Measurements from ENCODE around the gene SH2B2.
"Not testable (repeated sequence)": the region's sequence is repeated elsewhere in the genome, so short reads cannot be mapped to it uniquely, and the experiment has no call there.

The SH2B2 gene

DNA sequence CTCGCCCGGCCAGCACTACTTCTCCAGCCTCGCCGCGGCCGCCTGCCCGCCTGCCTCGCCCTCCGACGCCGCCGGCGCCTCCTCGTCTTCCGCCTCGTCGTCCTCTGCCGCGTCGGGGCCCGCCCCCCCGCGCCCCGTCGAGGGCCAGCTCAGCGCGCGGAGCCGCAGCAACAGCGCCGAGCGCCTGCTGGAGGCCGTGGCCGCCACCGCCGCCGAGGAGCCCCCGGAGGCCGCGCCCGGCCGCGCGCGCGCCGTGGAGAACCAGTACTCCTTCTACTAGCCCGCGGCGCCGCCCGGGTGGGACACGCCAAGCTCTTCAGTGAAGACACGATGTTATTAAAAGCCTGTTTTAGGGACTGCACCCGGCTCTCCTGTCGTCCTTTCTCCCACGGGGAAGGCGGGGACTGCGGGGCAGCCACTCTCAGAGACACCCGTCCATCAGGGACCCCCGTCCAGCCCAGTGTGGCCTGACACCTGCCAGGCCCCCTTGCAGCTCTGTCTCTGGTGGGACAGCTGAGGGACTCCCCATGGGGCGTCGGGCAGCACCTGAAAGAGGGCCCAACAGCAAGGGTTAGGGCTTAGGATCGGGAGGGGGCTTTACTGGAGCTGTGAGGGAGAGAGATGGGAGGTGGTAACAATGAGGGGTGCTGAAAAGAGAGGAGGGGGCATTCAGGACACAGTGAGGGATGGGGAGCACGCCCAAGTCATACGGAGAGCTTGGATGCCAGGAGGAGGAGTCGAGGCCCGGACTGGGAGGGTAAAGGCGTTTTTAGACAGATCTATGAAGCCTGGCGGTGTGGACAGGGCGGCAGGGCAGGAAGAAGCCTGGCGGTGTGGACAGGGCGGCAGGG, 34.9 kb downstream of the SH2B2 start:
- Histone ChIP-seq H3K4me1 (ENCODE audit: control insufficient read depth, insufficient read depth, low read length) (no peaks in the 10 kb centered on the region), H3K36me3 (ENCODE audit: control insufficient read depth, insufficient read depth, low read length) (no peaks in the 10 kb centered on the region), H3K9me3 (ENCODE audit: control insufficient read depth, low read length) (no peaks in the 10 kb centered on the region), H3K9ac (ENCODE audit: low read length) (no peak overlapping the region), H3K27me3 (ENCODE audit: control insufficient read depth, insufficient read depth, low read length) (peaks cover 7% of the 10 kb centered on the region), H3K4me3 (ENCODE audit: low read length) (no peak overlapping the region)

- no peak overlapping the region for H3K9ac ChIP-seq (ENCODE audit: low read length)
- H3K27me3 ChIP-seq (ENCODE audit: control insufficient read depth, insufficient read depth, low read length) = peaks cover 9% of the 10 kb centered on the region
- no peak overlapping the region for H3K4me3 ChIP-seq (ENCODE audit: low read length)
- H3K9me3 ChIP-seq (ENCODE audit: control insufficient read depth, low read length) = no peaks in the 10 kb centered on the region
- no peaks in the 10 kb centered on the region for H3K36me3 ChIP-seq (ENCODE audit: control insufficient read depth, insufficient read depth, low read length)
- H3K4me1 ChIP-seq (ENCODE audit: control insufficient read depth, insufficient read depth, low read length) = no peaks in the 10 kb centered on the region
Measured at GRCh38 chr7:102322202-102322715, 35.6 kb downstream of the SH2B2 start.

DNA sequence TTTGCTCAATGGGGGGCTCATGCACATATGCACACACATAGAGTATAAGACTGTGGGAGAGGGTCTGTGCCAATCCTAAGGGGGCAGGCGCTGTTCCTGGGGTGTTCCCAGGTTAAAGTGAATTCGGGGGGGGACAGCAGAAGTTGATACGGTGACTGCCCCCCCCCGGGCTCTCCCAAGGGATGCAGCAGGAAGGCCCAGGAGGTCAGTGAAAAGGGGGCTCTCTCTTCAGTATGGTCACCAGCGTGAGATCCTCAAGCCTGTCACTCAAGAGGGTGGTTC, 37.2 kb downstream of the SH2B2 start:
- H3K9ac ChIP-seq (ENCODE audit: low read length) = no peak overlapping the region
- peaks cover 9% of the 10 kb centered on the region for H3K27me3 ChIP-seq (ENCODE audit: control insufficient read depth, insufficient read depth, low read length)
- no peaks in the 10 kb centered on the region for H3K36me3 ChIP-seq (ENCODE audit: control insufficient read depth, insufficient read depth, low read length)
- H3K9me3 ChIP-seq (ENCODE audit: control insufficient read depth, low read length) = no peaks in the 10 kb centered on the region
- H3K4me3 ChIP-seq (ENCODE audit: low read length) = no peak overlapping the region
- no peaks in the 10 kb centered on the region for H3K4me1 ChIP-seq (ENCODE audit: control insufficient read depth, insufficient read depth, low read length)

GRCh38 chr7:102325106-102325505, 38.4 kb downstream of the SH2B2 start:
- H3K27me3 ChIP-seq (ENCODE audit: control insufficient read depth, insufficient read depth, low read length); H3K36me3 ChIP-seq (ENCODE audit: control insufficient read depth, insufficient read depth, low read length); H3K4me3 ChIP-seq (ENCODE audit: low read length); H3K9me3 ChIP-seq (ENCODE audit: control insufficient read depth, low read length); H3K9ac ChIP-seq (ENCODE audit: low read length); H3K4me1 ChIP-seq (ENCODE audit: control insufficient read depth, insufficient read depth, low read length): not testable (repeated sequence)

- H3K27me3 ChIP-seq (ENCODE audit: control insufficient read depth, insufficient read depth, low read length) = peaks cover 9% of the 10 kb centered on the region
Measured at GRCh38 chr7:102326157-102326889, 39.7 kb downstream of the SH2B2 start.

DNA sequence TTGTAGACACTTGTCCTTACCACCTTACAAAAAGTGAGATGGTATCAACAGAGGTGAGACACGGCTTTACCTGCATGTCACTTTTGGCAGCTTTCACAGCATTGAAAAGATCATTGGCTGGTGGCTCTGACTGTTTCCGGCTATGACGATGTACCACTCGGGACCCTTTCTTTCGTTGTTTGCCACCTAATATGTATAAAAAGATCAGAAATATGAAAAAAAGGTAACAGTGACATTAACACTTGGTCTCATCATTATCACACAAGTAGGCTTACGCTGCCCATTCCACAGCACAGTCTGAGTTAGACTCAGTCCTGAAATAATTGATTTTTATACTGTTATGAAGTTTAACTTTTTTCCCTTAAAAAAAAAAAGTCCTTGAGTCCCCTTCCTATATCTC, 40.5 kb downstream of the SH2B2 start:
- H3K4me3 ChIP-seq (ENCODE audit: low read length) = not testable (repeated sequence)

More at GRCh38 chr7:102326157-102326889, 39.7 kb downstream of the SH2B2 start:
- no peaks in the 10 kb centered on the region for H3K36me3 ChIP-seq (ENCODE audit: control insufficient read depth, insufficient read depth, low read length)
- no peak overlapping the region for H3K4me3 ChIP-seq (ENCODE audit: low read length)
- no peaks in the 10 kb centered on the region for H3K9me3 ChIP-seq (ENCODE audit: control insufficient read depth, low read length)
- H3K9ac ChIP-seq (ENCODE audit: low read length) = no peak overlapping the region
- no peaks in the 10 kb centered on the region for H3K4me1 ChIP-seq (ENCODE audit: control insufficient read depth, insufficient read depth, low read length)

DNA sequence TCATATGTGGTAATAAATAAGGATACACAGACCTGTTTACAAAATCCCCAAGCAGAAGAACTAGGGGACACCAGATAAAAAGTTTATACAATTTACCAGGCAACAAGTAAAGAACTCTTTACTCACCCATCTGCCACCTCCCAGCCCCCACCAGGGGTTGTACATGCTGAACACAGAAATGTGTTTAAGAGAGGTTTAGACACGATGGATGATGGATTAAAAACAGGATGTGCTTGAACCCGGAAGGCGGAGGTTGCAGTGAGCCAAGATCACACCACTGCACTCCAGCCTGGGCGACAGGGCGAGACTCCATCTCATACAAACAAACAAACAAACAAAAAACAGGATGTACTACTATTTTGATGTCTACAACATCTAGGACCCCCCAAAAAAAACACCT, 42.2 kb downstream of the SH2B2 start:
- not testable (repeated sequence) for H3K36me3 ChIP-seq (ENCODE audit: control insufficient read depth, insufficient read depth, low read length); H3K9ac ChIP-seq (ENCODE audit: low read length); H3K4me3 ChIP-seq (ENCODE audit: low read length); H3K27me3 ChIP-seq (ENCODE audit: control insufficient read depth, insufficient read depth, low read length); H3K9me3 ChIP-seq (ENCODE audit: control insufficient read depth, low read length); H3K4me1 ChIP-seq (ENCODE audit: control insufficient read depth, insufficient read depth, low read length)

More for the DNA sequence above, 40.5 kb downstream of the SH2B2 start:
- not testable (repeated sequence) for H3K9me3 ChIP-seq (ENCODE audit: control insufficient read depth, low read length); H3K36me3 ChIP-seq (ENCODE audit: control insufficient read depth, insufficient read depth, low read length); H3K4me1 ChIP-seq (ENCODE audit: control insufficient read depth, insufficient read depth, low read length); H3K27me3 ChIP-seq (ENCODE audit: control insufficient read depth, insufficient read depth, low read length); H3K9ac ChIP-seq (ENCODE audit: low read length)

DNA sequence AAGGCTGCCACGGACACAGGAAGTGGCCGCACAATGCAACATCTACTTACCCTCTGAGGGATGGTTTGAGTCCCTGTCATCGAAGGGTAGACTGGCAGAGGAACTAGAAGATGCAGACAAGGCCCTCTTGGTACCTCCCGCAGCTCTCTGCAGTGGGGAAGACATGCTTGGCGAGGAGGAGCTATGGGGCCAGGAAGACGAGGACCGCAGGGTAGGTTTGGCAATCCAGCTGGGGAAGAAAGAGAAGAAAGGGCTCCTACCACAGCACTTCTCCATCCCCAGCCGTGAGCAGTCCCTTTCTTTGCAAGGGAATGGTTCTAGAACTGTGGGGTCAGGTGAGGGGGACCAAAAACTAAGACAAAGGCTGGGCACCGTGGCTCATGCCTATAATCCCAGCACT, 42.7 kb downstream of the SH2B2 start:
- H3K4me3 ChIP-seq (ENCODE audit: low read length); H3K27me3 ChIP-seq (ENCODE audit: control insufficient read depth, insufficient read depth, low read length); H3K9ac ChIP-seq (ENCODE audit: low read length); H3K36me3 ChIP-seq (ENCODE audit: control insufficient read depth, insufficient read depth, low read length); H3K9me3 ChIP-seq (ENCODE audit: control insufficient read depth, low read length); H3K4me1 ChIP-seq (ENCODE audit: control insufficient read depth, insufficient read depth, low read length): not testable (repeated sequence)

DNA sequence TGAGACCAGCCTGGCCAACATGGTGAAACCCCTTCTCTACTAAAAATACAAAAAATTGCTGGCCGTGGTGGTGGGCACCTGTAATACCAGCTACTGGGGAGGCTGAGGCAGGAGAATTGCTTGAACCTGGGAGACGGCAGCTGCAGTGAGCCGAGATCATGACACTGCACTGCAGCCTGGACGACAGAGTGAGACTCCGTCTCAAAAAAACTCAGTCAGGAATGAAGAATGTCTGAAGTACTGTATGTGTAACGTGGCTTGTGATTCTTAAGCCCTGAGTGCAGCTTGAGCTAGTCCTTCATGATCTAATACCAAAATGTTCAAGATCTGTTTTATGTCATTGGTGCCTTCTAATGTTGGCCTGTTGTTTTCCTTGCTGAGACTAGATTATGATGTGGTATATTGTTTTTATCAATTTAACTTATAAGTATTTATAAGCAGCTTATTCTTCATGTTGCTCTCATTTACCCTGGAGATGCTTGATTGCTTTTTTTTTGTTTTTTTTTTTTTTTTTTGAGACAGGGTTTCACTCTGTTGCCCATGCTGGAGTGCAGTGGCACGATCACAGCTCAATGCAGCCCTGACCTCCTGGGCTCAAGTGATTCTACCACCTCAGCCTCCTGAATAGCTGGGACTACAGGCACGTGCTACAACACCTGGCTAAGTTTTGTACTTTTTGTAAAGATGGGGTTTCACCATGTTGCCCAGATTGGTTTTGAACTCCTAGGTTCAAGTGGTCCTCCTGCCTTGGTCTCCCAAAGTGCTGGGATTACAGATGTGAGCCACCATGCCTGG, 44.2 kb downstream of the SH2B2 start:
- not testable (repeated sequence) for H3K4me1 ChIP-seq (ENCODE audit: control insufficient read depth, insufficient read depth, low read length)

GRCh38 chr7:102335574-102335973, 48.9 kb downstream of the SH2B2 start:
- not testable (repeated sequence) for H3K4me3 ChIP-seq (ENCODE audit: low read length); H3K9me3 ChIP-seq (ENCODE audit: control insufficient read depth, low read length)

More for the DNA sequence above, 44.2 kb downstream of the SH2B2 start:
- H3K9me3 ChIP-seq (ENCODE audit: control insufficient read depth, low read length); H3K4me3 ChIP-seq (ENCODE audit: low read length); H3K27me3 ChIP-seq (ENCODE audit: control insufficient read depth, insufficient read depth, low read length); H3K9ac ChIP-seq (ENCODE audit: low read length); H3K36me3 ChIP-seq (ENCODE audit: control insufficient read depth, insufficient read depth, low read length): not testable (repeated sequence)

GRCh38 chr7:102337002-102337401, 50.3 kb downstream of the SH2B2 start:
- not testable (repeated sequence) for H3K9me3 ChIP-seq (ENCODE audit: control insufficient read depth, low read length); H3K27me3 ChIP-seq (ENCODE audit: control insufficient read depth, insufficient read depth, low read length); H3K36me3 ChIP-seq (ENCODE audit: control insufficient read depth, insufficient read depth, low read length); H3K4me1 ChIP-seq (ENCODE audit: control insufficient read depth, insufficient read depth, low read length); H3K9ac ChIP-seq (ENCODE audit: low read length); H3K4me3 ChIP-seq (ENCODE audit: low read length)

More at GRCh38 chr7:102335574-102335973, 48.9 kb downstream of the SH2B2 start:
- not testable (repeated sequence) for H3K27me3 ChIP-seq (ENCODE audit: control insufficient read depth, insufficient read depth, low read length); H3K36me3 ChIP-seq (ENCODE audit: control insufficient read depth, insufficient read depth, low read length); H3K9ac ChIP-seq (ENCODE audit: low read length); H3K4me1 ChIP-seq (ENCODE audit: control insufficient read depth, insufficient read depth, low read length)

DNA sequence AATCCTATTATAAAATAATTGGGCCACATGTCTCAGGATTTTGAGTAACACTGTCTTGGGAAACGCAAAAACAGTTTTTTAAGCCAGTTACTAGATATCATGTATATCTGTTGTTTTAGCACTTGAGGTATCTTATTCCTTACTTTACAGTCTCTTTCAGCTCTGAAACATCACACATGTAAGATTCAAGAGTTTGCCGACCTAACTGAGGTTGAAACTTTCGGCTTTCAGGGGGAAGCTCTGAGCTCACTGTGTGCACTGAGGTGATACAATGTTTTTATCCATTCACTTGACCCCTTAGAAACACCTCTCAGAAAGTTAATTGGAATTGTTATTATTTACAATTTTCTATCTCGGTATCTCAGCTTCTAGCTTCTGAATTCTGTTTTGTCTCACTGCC, 50.8 kb downstream of the SH2B2 start:
- H3K36me3 ChIP-seq (ENCODE audit: control insufficient read depth, insufficient read depth, low read length); H3K9ac ChIP-seq (ENCODE audit: low read length); H3K4me1 ChIP-seq (ENCODE audit: control insufficient read depth, insufficient read depth, low read length); H3K4me3 ChIP-seq (ENCODE audit: low read length); H3K27me3 ChIP-seq (ENCODE audit: control insufficient read depth, insufficient read depth, low read length); H3K9me3 ChIP-seq (ENCODE audit: control insufficient read depth, low read length): not testable (repeated sequence)
